Sigmoid colon (tissue), 7 donors: Measurements from ENCODE around the gene CNOT10. TPM values are rescaled to one million over a fixed set of nuclear protein-coding genes. Genes with fewer than 3 reads are reported as not detected.

Source experiments
- DNase-seq: peaks from one replicate; pipeline ENCODE4 v3.0.0-alpha.2; 2019
- H3K27ac ChIP-seq, 4 donors: fragments of 200-600 bp; sonication (generic); one replicate each; pipeline ENCODE4 v1.5.1; 2016 to 2019; ENCODE audit warnings: mild to moderate bottlenecking in 1 of 4
- H3K27me3 ChIP-seq, 3 donors: fragments of 200-600 bp; sonication (generic); one replicate each; pipeline ENCODE4 v1.5.1; 2019; ENCODE audit warnings: mild to moderate bottlenecking in 1 of 3
- H3K36me3 ChIP-seq, 4 donors: fragments of 200-600 bp; sonication (generic); one replicate each; pipeline ENCODE4 v1.5.1; 2016 to 2019
- H3K4me1 ChIP-seq, 4 donors: fragments of 200-600 bp; sonication (generic); one replicate each; pipeline ENCODE4 v1.5.1; 2017 to 2019
- H3K4me3 ChIP-seq, 4 donors: fragments of 200-600 bp; sonication (generic); one replicate each; pipeline ENCODE4 v1.5.1; 2017 to 2019; ENCODE audit warnings: mild to moderate bottlenecking in 2 of 4, moderate library complexity in 1 of 4
- H3K9me3 ChIP-seq, 4 donors: fragments of 200-600 bp in 3 of 4; sonication (generic) in 3 of 4; one replicate each; pipeline versions ENCODE4 v1.5.1 to v1.6.1; 2013 to 2019
- CTCF ChIP-seq, 4 experiments: fragments of 450-650 bp in 3 of 4; fragments of 200-600 bp in 1 of 4; IDR thresholded peaks; one replicate each; pipeline ENCODE4 v1.5.1; 2016 to 2019; ENCODE audit warnings: antibody characterized with exemption in 4 of 4, mild to moderate bottlenecking in 3 of 4, moderate library complexity in 2 of 4
- EP300 ChIP-seq, 4 donors: sonication (generic); formaldehyde crosslinking; IDR thresholded peaks; one replicate each; pipeline ENCODE4 v1.6.1; 2017; ENCODE audit warnings: antibody characterized with exemption in 4 of 4
- POLR2A ChIP-seq, 2 donors: fragments of 450-650 bp; IDR thresholded peaks; one replicate each; pipeline ENCODE4 v1.6.1; 2016; ENCODE audit warnings: antibody characterized with exemption in 2 of 2, mild to moderate bottlenecking in 2 of 2, moderate library complexity in 2 of 2
- POLR2AphosphoS5 ChIP-seq, 4 donors: sonication (generic); formaldehyde crosslinking; IDR thresholded peaks; one replicate each; pipeline ENCODE4 v1.6.1; 2017; ENCODE audit warnings: antibody characterized with exemption in 4 of 4
- WGBS, 2 donors: extraction: QIAGEN DNeasy Blood & Tissue Kit; methylation state at CpG; one replicate each; pipeline ENCODE4 v1.1.7; 2013; 5-methylcytosine and 5-hydroxymethylcytosine counted together
- intact Hi-C: fragments of 100-400 bp; cut with DNase I; formaldehyde crosslinking; loops from one replicate; pipeline ENCODE4 v1.15.1; 2023
- polyA plus RNA-seq, 3 donors: library from polyadenylated mRNA; stranded (reverse); fragments of 200-250 nt; gene quantifications; one replicate each; pipeline ENCODE4 v1.2.3, GENCODE V29; 2013
- total RNA-seq, 4 donors: library from RNA; depleted of rRNA; stranded (reverse); fragments of >200 nt; gene quantifications; one replicate each; pipeline ENCODE4 v1.1.0, GENCODE V29; 2016
- donor health status: healthy with polysubstance abuse.
- donor health status: Bipolar disorder and iron deficiency.
- donor health status: healthy.

CNOT10 gene
- total and polyA plus RNA-seq, 7 donors, result 7.2 to 33.5 (median 18.6) TPM

GRCh38 chr3:32691847-32692246 lies 6.9 kb downstream of the CNOT10 start:
- intact Hi-C loops, result no loop called here
- 96 to 99% methylated on average over 4 of the region's 4 CpGs for WGBS, 2 donors
- Histone ChIP-seq H3K27me3 (no peaks in the 10 kb centered on the region), H3K4me3 (no peak overlapping the region), H3K27ac (no peak overlapping the region), H3K4me1 (peaks cover 0 to 3% (median 1%) of the 10 kb centered on the region in 4 donors), H3K36me3 (no peaks in the 10 kb centered on the region), H3K9me3 (no peaks in the 10 kb centered on the region)
- TF ChIP-seq POLR2A (IDR thresholded peaks at IDR 0.05), result no peak
- no peak for TF ChIP-seq POLR2AphosphoS5 (IDR thresholded peaks at IDR 0.05)
- no peak for DNase-seq

- H3K4me3 ChIP-seq, result no peak overlapping the region
- WGBS, 2 donors, result 97% methylated on average over 3 of the region's 3 CpGs
- no peaks in the 10 kb centered on the region for H3K9me3 ChIP-seq
- H3K27me3 ChIP-seq, result no peaks in the 10 kb centered on the region
- no peak for TF ChIP-seq EP300 (IDR thresholded peaks at IDR 0.05)
- no peak for TF ChIP-seq POLR2A (IDR thresholded peaks at IDR 0.05)
- TF ChIP-seq CTCF (IDR thresholded peaks at IDR 0.05), result no peak
- no peak for TF ChIP-seq POLR2AphosphoS5 (IDR thresholded peaks at IDR 0.05)
- no peaks in the 10 kb centered on the region for H3K36me3 ChIP-seq
- intact Hi-C loops, result no loop called here
- H3K27ac ChIP-seq, result no peak overlapping the region
- DNase-seq, result no peak
- H3K4me1 ChIP-seq, result peaks cover 0 to 4% (median 0%) of the 10 kb centered on the region in 4 donors
These were observed 11.5 kb downstream of the CNOT10 start for GRCh38 chr3:32696523-32696922.

GRCh38 chr3:32698506-32698905 lies 13.5 kb downstream of the CNOT10 start:
- no peak for DNase-seq
- 87 to 88% methylated on average over 2 of the region's 2 CpGs for WGBS, 2 donors
- H3K9me3 ChIP-seq, result no peaks in the 10 kb centered on the region
- no peaks in the 10 kb centered on the region for H3K27me3 ChIP-seq
- peaks cover 0 to 4% (median under 1%) of the 10 kb centered on the region in 4 donors for H3K4me1 ChIP-seq
- no peaks in the 10 kb centered on the region for H3K36me3 ChIP-seq
- TF ChIP-seq EP300 (IDR thresholded peaks at IDR 0.05) (no peak), POLR2AphosphoS5 (IDR thresholded peaks at IDR 0.05) (no peak), CTCF (IDR thresholded peaks at IDR 0.05) (no peak)
- no peak overlapping the region for H3K27ac ChIP-seq
- no peak overlapping the region for H3K4me3 ChIP-seq
- intact Hi-C loops, result no loop called here

- Histone ChIP-seq H3K9me3 (no peaks in the 10 kb centered on the region), H3K4me1 (peaks cover 0 to 4% (median 2%) of the 10 kb centered on the region in 4 donors), H3K4me3 (no peak overlapping the region), H3K27me3 (no peaks in the 10 kb centered on the region), H3K27ac (no peak overlapping the region), H3K36me3 (no peaks in the 10 kb centered on the region)
- 81 to 91% methylated on average over 2 of the region's 2 CpGs for WGBS, 2 donors
- intact Hi-C loops, result no loop called here
- TF ChIP-seq POLR2A (IDR thresholded peaks at IDR 0.05) (no peak), CTCF (IDR thresholded peaks at IDR 0.05) (no peak), EP300 (IDR thresholded peaks at IDR 0.05) (no peak), POLR2AphosphoS5 (IDR thresholded peaks at IDR 0.05) (no peak)
- DNase-seq, result no peak
These were observed 14.4 kb downstream of the CNOT10 start for GRCh38 chr3:32699429-32699828.

GRCh38 chr3:32700244-32700643 lies 15.3 kb downstream of the CNOT10 start:
- intact Hi-C loops, result no loop called here
- H3K36me3 ChIP-seq, result no peaks in the 10 kb centered on the region
- H3K9me3 ChIP-seq, result no peaks in the 10 kb centered on the region
- 71% methylated on average over 6 of the region's 6 CpGs for WGBS, 2 donors
- no peak overlapping the region for H3K27ac ChIP-seq
- TF ChIP-seq CTCF (IDR thresholded peaks at IDR 0.05) (no peak), EP300 (IDR thresholded peaks at IDR 0.05) (no peak), POLR2A (IDR thresholded peaks at IDR 0.05) (no peak), POLR2AphosphoS5 (IDR thresholded peaks at IDR 0.05) (no peak)
- no peak overlapping the region for H3K4me3 ChIP-seq
- H3K4me1 ChIP-seq, result peaks cover 0 to 4% (median 2%) of the 10 kb centered on the region in 4 donors
- no peak for DNase-seq
- H3K27me3 ChIP-seq, result no peaks in the 10 kb centered on the region
